Liver (tissue), 2 donors: ENCODE results near the gene LIFR.

Experiments used
- TF ChIP-seq, protein P1 (sequence below): IDR thresholded peaks from 2 replicates; pipeline ENCODE4 v1.6.1; 2016; ENCODE audit warnings: antibody characterized with exemption
- TF ChIP-seq, protein P2 (sequence below): fragments of 150-350 bp; IDR thresholded peaks from 2 replicates; pipeline ENCODE4 v1.5.1; 2017; ENCODE audit warnings: improper control_type of control experiment, low read depth, low read length; ENCODE audit not compliant: missing input control
- donor health status: healthy.

DNA sequence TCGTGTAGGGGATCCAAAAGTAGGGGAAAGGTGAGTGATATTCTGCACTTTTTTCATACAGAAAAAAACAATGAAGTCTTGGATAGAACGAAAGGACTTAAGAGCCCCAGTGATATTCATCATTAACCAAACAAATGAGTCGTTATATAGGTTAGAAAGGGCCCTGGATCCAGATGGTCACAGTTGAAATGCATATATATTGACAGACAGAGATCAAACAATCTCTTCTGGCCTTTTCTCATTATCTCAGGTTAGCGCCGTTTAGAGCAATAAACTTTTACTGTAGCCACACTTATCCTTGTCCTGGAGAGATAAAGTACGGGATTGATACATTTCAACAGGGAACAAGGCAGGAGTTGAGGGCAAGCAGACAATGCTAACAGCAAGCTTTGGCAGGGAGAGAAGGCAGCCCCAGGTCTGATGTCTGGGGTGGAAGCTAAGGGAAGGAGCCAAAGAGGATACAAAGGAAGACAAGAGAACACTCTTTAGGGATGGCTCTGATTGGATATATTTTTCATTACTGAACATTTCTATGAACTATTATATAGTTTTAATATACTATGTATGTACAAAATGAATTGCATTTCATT lies 77.0 kb downstream of the LIFR start:
- TF ChIP-seq, protein P1, sequence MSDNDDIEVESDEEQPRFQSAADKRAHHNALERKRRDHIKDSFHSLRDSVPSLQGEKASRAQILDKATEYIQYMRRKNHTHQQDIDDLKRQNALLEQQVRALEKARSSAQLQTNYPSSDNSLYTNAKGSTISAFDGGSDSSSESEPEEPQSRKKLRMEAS: no peak
- TF ChIP-seq, protein P2, sequence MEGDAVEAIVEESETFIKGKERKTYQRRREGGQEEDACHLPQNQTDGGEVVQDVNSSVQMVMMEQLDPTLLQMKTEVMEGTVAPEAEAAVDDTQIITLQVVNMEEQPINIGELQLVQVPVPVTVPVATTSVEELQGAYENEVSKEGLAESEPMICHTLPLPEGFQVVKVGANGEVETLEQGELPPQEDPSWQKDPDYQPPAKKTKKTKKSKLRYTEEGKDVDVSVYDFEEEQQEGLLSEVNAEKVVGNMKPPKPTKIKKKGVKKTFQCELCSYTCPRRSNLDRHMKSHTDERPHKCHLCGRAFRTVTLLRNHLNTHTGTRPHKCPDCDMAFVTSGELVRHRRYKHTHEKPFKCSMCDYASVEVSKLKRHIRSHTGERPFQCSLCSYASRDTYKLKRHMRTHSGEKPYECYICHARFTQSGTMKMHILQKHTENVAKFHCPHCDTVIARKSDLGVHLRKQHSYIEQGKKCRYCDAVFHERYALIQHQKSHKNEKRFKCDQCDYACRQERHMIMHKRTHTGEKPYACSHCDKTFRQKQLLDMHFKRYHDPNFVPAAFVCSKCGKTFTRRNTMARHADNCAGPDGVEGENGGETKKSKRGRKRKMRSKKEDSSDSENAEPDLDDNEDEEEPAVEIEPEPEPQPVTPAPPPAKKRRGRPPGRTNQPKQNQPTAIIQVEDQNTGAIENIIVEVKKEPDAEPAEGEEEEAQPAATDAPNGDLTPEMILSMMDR: no peak
